ENCODE results near the gene SERGEF. TPM values are rescaled to one million over a fixed set of nuclear protein-coding genes. Genes with fewer than 3 reads are reported as not detected.

The SERGEF gene
- total RNA-seq, 1 experiment from 2014 or later: 28.7 TPM

DNA sequence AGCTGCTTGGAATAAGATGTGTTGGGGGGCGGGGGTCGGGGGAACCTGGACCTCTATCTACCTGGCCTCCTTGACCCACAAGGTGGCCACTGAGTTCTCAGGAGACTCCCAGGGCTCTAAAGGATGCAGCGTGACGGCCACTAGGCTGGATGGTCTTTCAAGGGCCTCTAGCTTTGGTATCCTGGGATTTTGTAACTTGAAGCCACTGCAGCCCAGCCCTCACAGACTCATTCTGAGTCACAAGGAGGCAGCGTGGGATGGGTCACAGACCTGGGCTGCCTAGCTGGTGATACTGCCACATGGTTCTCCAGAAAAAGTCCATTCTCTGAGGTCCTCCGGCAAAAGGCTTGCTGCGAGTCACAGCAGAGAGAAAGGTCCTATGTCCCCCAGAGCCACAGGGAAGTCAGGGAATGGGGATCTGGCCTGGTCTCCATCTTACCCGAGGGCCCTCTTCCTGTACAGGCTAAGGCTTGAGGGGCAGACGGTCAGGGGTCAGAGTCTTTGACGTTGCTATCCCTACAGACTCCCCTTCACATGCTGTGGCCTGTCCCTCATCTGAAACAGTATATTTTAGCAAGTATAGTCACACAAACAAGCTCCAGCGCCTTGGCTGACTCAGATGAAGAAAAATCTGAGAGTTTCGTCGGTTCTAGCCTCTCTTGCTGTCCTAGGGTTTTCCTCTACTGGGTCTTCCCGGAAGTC is 225.9 kb downstream of the SERGEF start:
- Histone ChIP-seq H2AFZ (no peak overlapping the region), H3F3A (ENCODE audit: insufficient read depth, low read depth) (no peaks in the 10 kb centered on the region), H3K4me2 (no peak overlapping the region), H3K27me3 (ENCODE audit: insufficient read depth, low read depth) (no peaks in the 10 kb centered on the region), H3K27ac (no peak overlapping the region), H4K20me1 (ENCODE audit: insufficient read depth) (no peaks in the 10 kb centered on the region), H3K36me3 (ENCODE audit: low read depth) (no peaks in the 10 kb centered on the region), H3K9me3 (ENCODE audit: insufficient read depth, low read depth) (no peaks in the 10 kb centered on the region), H3K9me2 (ENCODE audit: insufficient read depth) (no peaks in the 10 kb centered on the region), H3K4me1 (replicated peaks; ENCODE audit: insufficient read depth) (no peaks in the 10 kb centered on the region), H3K79me2 (ENCODE audit: low read depth) (no peaks in the 10 kb centered on the region), H3K4me3 (no peak overlapping the region)
- DNase-seq: peak; percentile 46 to 47
- intact Hi-C loops (cut with micrococcal nuclease; ENCODE audit: unreplicated experiment): no loop called here
- ChIA-PET POLR2A (ENCODE audit: unreplicated experiment) (no interaction called here), CTCF (interaction anchor here (0.9 kb wide), 1 partner anchor 40 kb away, joined by 3 read pairs; no protein-coding TSS in a partner anchor)
- no TSS peak for BruUV-seq (replicated peaks)
- TF ChIP-seq EZH2 (IDR thresholded peaks at IDR 0.05; ENCODE audit: low read depth): no peak
- TF ChIP-seq, protein P1, sequence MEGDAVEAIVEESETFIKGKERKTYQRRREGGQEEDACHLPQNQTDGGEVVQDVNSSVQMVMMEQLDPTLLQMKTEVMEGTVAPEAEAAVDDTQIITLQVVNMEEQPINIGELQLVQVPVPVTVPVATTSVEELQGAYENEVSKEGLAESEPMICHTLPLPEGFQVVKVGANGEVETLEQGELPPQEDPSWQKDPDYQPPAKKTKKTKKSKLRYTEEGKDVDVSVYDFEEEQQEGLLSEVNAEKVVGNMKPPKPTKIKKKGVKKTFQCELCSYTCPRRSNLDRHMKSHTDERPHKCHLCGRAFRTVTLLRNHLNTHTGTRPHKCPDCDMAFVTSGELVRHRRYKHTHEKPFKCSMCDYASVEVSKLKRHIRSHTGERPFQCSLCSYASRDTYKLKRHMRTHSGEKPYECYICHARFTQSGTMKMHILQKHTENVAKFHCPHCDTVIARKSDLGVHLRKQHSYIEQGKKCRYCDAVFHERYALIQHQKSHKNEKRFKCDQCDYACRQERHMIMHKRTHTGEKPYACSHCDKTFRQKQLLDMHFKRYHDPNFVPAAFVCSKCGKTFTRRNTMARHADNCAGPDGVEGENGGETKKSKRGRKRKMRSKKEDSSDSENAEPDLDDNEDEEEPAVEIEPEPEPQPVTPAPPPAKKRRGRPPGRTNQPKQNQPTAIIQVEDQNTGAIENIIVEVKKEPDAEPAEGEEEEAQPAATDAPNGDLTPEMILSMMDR (conservative IDR thresholded peaks at IDR 0.05): no peak

DNA sequence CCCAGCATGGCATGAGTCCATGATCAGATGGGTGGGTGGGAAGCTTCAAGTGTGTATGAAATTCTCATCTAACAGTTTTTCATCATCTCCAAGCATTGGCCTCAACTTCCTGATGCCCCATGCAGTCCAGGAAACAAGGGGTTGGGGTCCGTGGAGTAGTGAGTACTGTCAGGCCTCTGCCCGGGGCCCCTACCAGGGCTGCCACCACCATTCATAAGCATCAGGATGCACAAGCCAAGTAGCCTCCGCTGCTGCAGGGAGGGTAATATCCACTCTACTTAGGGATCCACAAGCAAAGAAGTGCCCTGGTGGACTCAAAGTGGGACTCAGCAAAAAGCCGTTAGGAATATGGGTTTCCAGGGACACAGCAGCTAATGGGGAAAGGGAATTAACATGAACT is 229.0 kb downstream of the SERGEF start:
- H3F3A ChIP-seq (ENCODE audit: insufficient read depth, low read depth): no peaks in the 10 kb centered on the region
- no peak overlapping the region for H2AFZ ChIP-seq
- no TSS peak for BruUV-seq (replicated peaks)
- TF ChIP-seq EZH2 (IDR thresholded peaks at IDR 0.05; ENCODE audit: low read depth): no peak
- TF ChIP-seq, protein P1 (conservative IDR thresholded peaks at IDR 0.05): no peak
- no peaks in the 10 kb centered on the region for H3K9me3 ChIP-seq (ENCODE audit: insufficient read depth, low read depth)
- H3K36me3 ChIP-seq (ENCODE audit: low read depth): no peaks in the 10 kb centered on the region
- DNase-seq: no peak
- intact Hi-C loops (cut with micrococcal nuclease; ENCODE audit: unreplicated experiment): no loop called here
- no peaks in the 10 kb centered on the region for H3K4me1 ChIP-seq (replicated peaks; ENCODE audit: insufficient read depth)
- H4K20me1 ChIP-seq (ENCODE audit: insufficient read depth): no peaks in the 10 kb centered on the region
- H3K4me3 ChIP-seq: no peak overlapping the region
- no peak overlapping the region for H3K4me2 ChIP-seq
- H3K27me3 ChIP-seq (ENCODE audit: insufficient read depth, low read depth): no peaks in the 10 kb centered on the region
- H3K27ac ChIP-seq: no peak overlapping the region
- H3K79me2 ChIP-seq (ENCODE audit: low read depth): no peaks in the 10 kb centered on the region
- CTCF ChIA-PET: no interaction called here
- H3K9me2 ChIP-seq (ENCODE audit: insufficient read depth): no peaks in the 10 kb centered on the region
- POLR2A ChIA-PET (ENCODE audit: unreplicated experiment): no interaction called here

DNA sequence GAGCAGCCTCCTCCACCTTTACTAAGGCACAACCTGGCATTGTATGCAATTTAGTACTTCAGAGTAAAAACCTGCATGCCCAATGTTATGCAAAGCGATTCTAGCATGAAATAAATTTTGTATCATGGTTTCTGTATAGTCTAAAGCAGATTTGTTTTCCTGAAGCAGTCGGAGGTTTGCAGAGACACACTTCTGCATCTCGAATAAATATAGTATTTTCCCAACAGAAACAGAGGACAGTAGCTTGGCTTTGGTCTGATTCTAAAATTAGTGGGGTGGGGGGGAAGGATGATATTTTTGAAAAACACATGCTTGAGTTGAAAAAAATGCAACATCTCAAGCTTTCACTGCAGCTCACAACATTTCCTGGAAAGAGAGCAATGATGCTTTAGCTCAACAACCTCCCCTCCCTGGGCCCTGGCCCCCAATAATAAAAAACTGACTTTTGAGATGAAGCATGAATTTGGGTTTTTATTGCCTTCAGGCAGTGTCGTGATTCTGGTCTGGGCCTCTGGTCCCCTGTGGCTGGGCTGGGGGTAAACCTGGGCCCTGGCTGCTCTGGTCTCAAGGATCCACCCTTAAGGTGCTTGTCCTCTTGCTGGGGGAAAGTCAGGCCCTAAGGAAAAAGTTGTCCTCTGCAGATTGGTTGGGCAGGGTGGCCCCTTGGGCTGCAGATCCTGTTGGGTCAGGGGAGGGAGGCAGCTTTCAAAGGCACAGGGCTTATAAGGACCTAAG is 230.1 kb downstream of the SERGEF start:
- no peak overlapping the region for H3K4me2 ChIP-seq
- intact Hi-C loops (cut with micrococcal nuclease; ENCODE audit: unreplicated experiment): no loop called here
- BruUV-seq (replicated peaks): no TSS peak
- no peaks in the 10 kb centered on the region for H3K9me3 ChIP-seq (ENCODE audit: insufficient read depth, low read depth)
- H3K4me3 ChIP-seq: no peak overlapping the region
- no peaks in the 10 kb centered on the region for H3K79me2 ChIP-seq (ENCODE audit: low read depth)
- ChIA-PET POLR2A (ENCODE audit: unreplicated experiment) (interaction anchor here (0.6 to 0.7 kb wide), 2 partner anchors 8 to 52 kb away, joined by 3 to 6 read pairs; no protein-coding TSS in a partner anchor), CTCF (no interaction called here)
- no peaks in the 10 kb centered on the region for H3K4me1 ChIP-seq (replicated peaks; ENCODE audit: insufficient read depth)
- H3K9me2 ChIP-seq (ENCODE audit: insufficient read depth): no peaks in the 10 kb centered on the region
- no peak overlapping the region for H2AFZ ChIP-seq
- no peak for DNase-seq
- 0 out of 2 replicates have a peak, but pooled peaks cover 7% of the 10 kb centered on the region for H3K27me3 ChIP-seq (ENCODE audit: insufficient read depth, low read depth)
- no peaks in the 10 kb centered on the region for H3F3A ChIP-seq (ENCODE audit: insufficient read depth, low read depth)
- H3K27ac ChIP-seq: no peak overlapping the region
- TF ChIP-seq EZH2 (IDR thresholded peaks at IDR 0.05; ENCODE audit: low read depth): no peak
- TF ChIP-seq, protein P1 (conservative IDR thresholded peaks at IDR 0.05): no peak
- H3K36me3 ChIP-seq (ENCODE audit: low read depth): no peaks in the 10 kb centered on the region
- no peaks in the 10 kb centered on the region for H4K20me1 ChIP-seq (ENCODE audit: insufficient read depth)

All from PC-9 (cell line).